Measurements from ENCODE around the gene UPP1.

UPP1 gene

DNA sequence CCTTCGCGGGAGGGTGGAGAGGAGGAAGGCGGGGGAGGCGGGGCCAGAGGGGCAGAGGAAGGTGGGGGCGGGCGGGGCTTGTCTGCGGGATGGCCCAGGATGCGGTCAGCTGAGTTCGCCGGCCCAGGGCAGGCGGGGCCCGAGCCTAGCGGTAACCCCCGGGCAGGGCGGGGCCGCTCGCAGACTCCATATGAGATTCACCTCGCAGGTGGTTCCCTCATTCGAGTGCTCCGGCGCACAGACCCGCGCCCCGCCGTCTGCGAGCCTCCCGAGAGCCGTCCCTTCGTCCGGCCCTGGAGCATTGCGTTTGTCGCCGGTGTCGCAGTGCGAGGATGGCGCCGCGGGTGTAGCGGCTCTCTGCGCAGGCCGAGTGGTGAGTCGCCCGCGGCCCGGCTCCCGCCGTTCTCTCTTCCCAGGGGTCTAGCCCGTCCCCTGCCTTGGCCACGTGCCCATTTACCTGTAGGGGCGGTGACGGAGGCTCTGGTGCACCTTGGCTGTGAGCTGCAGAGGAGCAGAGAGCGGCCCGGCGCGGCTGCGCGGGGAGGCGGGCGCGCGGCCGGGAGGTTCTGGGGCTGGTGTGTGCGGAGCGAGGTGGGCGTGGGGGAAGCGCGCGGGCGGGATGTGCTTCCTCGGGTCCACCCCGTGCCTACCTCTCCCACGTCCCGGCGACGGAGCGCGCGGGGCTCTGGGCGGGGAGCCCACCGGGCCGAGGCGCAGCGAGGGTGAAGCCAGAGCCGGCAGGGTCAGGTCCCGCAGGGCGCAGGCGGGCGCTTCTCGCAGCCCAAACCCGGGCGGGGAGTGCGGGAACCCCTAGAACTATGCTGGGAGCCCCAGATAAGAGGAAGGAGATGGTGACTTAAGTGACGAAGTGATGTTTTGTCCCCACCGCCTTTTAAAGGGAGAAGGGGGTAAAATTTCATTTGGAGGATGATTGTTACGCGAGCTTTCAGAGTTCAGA lies at the start of gene UPP1:
TSS of gene UPP1 (plus strand) at position 220 of the 958 bp plus-strand sequence. CDS start 5,519 bp downstream, outside the sequence.
- Histone ChIP-seq H3K4me3 (ENCODE audit: low read depth, low read length) (peak within 1 kb of the TSS; percentile 79), H3K27me3 (ENCODE audit: insufficient read depth, low read depth, severe bottlenecking) (no peaks in the 10 kb centered on the region), H3K9me3 (ENCODE audit: severe bottlenecking) (no peaks in the 10 kb centered on the region), H3K27ac (peak within 1 kb of the TSS; percentile 86), H3K36me3 (peaks cover 3% of the 10 kb centered on the region)
- TF ChIP-seq, protein P1, sequence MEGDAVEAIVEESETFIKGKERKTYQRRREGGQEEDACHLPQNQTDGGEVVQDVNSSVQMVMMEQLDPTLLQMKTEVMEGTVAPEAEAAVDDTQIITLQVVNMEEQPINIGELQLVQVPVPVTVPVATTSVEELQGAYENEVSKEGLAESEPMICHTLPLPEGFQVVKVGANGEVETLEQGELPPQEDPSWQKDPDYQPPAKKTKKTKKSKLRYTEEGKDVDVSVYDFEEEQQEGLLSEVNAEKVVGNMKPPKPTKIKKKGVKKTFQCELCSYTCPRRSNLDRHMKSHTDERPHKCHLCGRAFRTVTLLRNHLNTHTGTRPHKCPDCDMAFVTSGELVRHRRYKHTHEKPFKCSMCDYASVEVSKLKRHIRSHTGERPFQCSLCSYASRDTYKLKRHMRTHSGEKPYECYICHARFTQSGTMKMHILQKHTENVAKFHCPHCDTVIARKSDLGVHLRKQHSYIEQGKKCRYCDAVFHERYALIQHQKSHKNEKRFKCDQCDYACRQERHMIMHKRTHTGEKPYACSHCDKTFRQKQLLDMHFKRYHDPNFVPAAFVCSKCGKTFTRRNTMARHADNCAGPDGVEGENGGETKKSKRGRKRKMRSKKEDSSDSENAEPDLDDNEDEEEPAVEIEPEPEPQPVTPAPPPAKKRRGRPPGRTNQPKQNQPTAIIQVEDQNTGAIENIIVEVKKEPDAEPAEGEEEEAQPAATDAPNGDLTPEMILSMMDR (IDR thresholded peaks at IDR 0.05; ENCODE audit: low read depth, low read length), result no peak
- peak; percentile 94 for DNase-seq

DNA sequence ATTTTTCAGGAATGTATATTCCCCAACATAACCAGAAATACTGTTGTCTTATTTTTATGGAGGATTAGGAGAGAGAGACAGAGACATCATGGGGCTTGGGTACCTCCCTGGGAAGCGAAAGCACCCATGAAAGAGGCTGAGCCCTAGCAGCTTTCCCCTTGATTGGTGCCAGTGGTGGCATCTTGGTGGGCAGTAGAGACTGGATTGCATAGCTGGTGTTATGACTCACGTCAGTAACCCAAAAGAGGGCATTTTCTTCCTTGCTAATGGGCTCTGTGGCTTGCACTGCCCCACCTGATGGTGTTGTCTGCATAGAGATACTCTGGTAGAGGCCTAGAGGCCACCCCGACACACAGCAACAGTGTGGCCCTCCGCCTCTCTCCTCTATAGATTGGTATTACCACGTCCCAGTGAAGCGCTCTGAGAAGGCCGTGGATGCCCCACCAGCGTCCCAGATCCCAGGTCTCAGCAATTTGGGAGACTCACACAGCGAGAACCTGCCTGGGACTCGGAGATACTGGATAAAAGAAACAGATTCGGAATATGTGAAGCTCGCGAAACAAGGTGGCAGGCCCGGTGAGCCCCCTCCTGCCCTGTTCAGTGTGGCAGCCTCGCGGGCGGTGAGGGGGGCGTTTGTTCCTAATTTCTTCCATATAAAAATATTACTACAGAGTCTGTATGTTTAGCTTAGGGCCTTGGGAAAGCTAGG lies 48.0 kb upstream of the UPP1 start:
- no peak overlapping the region for H3K4me3 ChIP-seq (ENCODE audit: low read depth, low read length)
- TF ChIP-seq, protein P1 (IDR thresholded peaks at IDR 0.05; ENCODE audit: low read depth, low read length), result no peak
- peaks cover 6% of the 10 kb centered on the region for H3K27me3 ChIP-seq (ENCODE audit: insufficient read depth, low read depth, severe bottlenecking)
- no peaks in the 10 kb centered on the region for H3K9me3 ChIP-seq (ENCODE audit: severe bottlenecking)
- no peaks in the 10 kb centered on the region for H3K36me3 ChIP-seq
- no peak overlapping the region for H3K27ac ChIP-seq
- DNase-seq, result no peak

DNA sequence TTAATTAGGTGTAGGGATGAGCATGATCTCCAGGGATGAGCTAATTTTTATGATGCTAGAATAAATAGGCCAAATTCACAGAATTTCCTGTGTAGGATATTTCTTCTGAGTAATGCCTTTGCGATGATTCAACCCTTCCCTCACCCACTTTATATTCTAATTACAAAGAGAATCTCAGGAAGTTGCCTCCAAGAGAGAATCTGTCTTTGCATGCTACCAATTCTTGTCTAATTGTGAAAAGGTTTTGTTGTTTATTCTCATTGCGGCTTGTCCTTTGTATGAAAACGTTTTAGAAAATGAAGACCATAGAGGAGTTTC lies 47.5 kb upstream of the UPP1 start:
- no peaks in the 10 kb centered on the region for H3K9me3 ChIP-seq (ENCODE audit: severe bottlenecking)
- H3K36me3 ChIP-seq, result no peaks in the 10 kb centered on the region
- no peak overlapping the region for H3K27ac ChIP-seq
- no peak for DNase-seq
- TF ChIP-seq, protein P1 (IDR thresholded peaks at IDR 0.05; ENCODE audit: low read depth, low read length), result no peak
- peaks cover under 1% of the 10 kb centered on the region for H3K27me3 ChIP-seq (ENCODE audit: insufficient read depth, low read depth, severe bottlenecking)
- H3K4me3 ChIP-seq (ENCODE audit: low read depth, low read length), result no peak overlapping the region

DNA sequence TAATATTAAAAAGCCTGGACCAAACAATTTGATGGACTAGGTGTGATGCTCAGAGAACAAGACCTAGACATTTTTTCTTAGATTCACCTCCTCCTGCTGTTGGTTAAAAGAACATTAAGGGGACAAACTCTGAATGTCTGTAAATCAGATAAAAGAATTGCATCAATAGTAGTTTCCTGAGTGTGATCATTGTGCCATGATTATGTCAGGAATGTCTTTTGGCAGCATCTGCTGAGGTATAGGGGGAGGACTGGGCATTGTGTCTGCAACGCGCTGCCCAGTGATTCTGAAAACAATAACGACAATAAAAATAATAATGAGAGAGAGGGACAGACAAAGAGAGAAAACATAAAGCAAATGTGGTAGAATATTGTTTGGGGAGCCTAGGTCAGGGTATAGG lies 46.8 kb upstream of the UPP1 start:
- Histone ChIP-seq H3K36me3 (no peaks in the 10 kb centered on the region), H3K9me3 (ENCODE audit: severe bottlenecking) (no peaks in the 10 kb centered on the region), H3K27ac (no peak overlapping the region), H3K4me3 (ENCODE audit: low read depth, low read length) (no peak overlapping the region), H3K27me3 (ENCODE audit: insufficient read depth, low read depth, severe bottlenecking) (no peaks in the 10 kb centered on the region)
- DNase-seq, result no peak
- TF ChIP-seq, protein P1 (IDR thresholded peaks at IDR 0.05; ENCODE audit: low read depth, low read length), result no peak

DNA sequence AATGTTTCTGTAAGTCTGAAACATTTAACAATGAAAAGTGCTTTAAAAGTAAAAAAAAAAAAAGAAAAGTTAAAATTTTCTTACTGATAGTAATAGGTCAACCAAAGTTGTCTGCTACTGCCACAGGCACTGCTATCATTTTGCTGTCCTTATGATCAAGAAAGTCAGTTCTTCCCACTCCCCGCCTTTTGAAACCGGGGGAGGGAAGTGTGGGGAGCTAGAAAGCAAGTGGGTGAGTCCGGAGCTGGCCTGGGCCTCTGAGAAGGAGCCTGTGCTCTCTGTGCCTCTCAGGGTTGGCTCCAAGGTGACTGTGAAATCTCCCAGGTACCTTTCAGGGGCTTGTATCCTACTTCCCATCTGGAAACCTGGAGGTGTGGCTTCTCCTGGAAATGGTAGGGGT lies 46.4 kb upstream of the UPP1 start:
- Histone ChIP-seq H3K9me3 (ENCODE audit: severe bottlenecking) (no peaks in the 10 kb centered on the region), H3K4me3 (ENCODE audit: low read depth, low read length) (no peak overlapping the region), H3K27me3 (ENCODE audit: insufficient read depth, low read depth, severe bottlenecking) (no peaks in the 10 kb centered on the region), H3K27ac (no peak overlapping the region), H3K36me3 (no peaks in the 10 kb centered on the region)
- no peak for DNase-seq
- TF ChIP-seq, protein P1 (IDR thresholded peaks at IDR 0.05; ENCODE audit: low read depth, low read length), result no peak
